HG03064 (cell line): Measurements from ENCODE around the gene GSTM2.
"Not testable (repeated sequence)": the region's sequence is repeated elsewhere in the genome, so short reads cannot be mapped to it uniquely, and the experiment has no call there.

Experiments
- ATAC-seq: cut with Tn5 transposase; IDR thresholded peaks from one replicate; pipeline ENCODE4 v1.9.1; 2021; ENCODE audit warnings: low read depth; ENCODE audit not compliant: unreplicated experiment

GSTM2 gene

DNA sequence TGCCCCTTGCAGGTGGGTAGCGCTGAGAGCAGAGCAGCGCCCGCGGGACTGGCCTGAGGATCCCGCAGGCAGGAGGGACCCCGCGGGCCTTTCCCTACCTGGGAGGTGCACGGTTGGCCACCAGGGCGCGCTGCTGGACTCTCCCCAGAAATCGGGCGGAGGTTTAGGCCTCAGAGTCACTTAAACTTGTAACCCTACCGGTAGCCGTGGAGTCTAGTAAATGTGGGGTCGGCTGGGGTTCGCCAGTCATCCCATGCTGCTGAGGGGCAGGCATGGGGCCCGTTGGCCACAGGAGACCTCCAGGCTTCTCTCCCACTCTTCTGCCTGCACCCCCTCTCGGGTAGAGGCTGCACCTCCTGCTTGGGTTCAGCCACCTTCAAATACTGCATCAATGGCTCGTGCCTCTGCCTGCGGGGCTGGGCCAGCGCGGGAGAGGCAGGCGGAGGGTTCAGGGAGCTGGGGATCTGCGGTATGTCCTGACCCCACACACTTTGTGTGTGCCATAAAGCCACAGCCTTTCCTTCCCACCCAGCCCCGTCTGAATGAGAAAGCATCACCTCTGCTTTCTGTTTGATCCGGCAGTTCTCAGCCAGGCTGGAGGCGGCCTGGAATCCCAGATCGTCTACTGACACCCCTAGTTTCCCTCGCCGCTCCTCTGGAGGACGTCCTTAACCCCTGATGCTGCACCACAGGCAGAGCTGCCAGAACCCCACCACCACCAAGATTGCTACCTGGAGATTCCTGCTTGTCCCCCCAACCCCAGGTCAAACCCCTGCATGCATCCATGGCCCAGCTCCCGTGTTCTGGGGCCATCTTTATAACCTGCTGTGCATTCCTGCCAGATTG, 24.2 kb upstream of the GSTM2 start:
- ATAC-seq: peak; percentile 84

- no peak for ATAC-seq
These were observed 23.2 kb upstream of the GSTM2 start for GRCh38 chr1:109644670-109645069.

GRCh38 chr1:109649491-109649914, 18.4 kb upstream of the GSTM2 start:
- no peak for ATAC-seq

GRCh38 chr1:109650609-109651008, 17.2 kb upstream of the GSTM2 start:
- ATAC-seq: no peak

DNA sequence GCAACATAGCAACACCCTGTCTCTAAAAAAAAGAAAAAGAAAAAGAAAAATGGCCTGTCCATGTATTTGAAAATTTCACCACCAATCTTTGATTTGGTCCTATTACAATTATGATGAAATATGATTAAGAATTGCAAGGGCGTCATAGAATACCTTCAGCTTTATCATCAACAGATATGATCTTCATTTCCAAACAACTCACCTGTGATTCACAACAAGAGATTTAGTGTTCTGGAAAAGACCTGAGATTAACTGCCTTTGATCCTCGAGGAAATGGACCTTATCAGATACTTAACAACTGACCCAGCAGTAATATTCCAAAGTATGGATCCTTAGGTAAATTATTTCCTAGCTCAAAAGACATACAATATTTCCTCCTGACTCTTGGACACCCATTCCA, 15.5 kb upstream of the GSTM2 start:
- ATAC-seq: no peak

DNA sequence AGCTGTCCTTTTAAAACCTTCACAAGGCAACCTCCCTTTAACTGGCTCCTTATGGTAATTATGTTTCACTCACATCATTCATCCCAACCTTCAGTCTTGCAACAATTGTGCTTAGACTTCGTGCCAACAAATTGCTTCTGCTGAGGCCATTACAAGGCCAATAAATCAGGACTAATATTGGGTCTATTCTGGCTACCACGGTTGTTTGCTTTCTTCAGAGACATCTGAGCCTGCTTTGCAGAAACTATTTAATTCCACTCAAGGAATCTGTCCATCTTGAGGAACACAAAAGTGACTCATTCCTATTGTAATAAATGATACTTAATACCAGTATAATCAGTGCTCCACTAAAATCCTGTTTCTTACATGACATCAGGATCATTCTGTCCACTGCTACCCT, 14.6 kb upstream of the GSTM2 start:
- ATAC-seq: no peak

DNA sequence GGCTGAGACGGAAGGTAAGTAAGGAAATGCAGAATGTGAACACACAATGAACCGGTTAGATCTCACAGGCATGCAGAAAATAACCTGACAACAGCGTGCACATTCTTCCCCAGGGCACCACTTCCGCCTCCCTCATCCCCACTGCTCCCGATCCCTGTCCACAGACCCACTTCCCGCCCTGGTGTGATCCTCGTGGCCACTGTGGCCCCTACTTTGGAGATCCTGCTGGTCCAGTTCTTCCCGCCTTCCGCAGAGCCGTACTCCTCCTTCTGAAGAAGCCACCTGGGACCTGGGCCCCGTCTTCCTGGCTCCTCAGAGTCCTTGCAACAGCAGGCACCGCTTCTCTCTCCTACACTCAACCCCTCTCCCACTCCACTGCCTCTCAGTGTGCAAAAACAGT, 13.3 kb upstream of the GSTM2 start:
- no peak for ATAC-seq

GRCh38 chr1:109655615-109656519, 12.0 kb upstream of the GSTM2 start, which contains the start of gene GSTM4:
Gene GSTM4 (plus strand): TSS chr1:109656099. CDS start chr1:109656390, 291 bp downstream.
- peak; percentile 93 for ATAC-seq

DNA sequence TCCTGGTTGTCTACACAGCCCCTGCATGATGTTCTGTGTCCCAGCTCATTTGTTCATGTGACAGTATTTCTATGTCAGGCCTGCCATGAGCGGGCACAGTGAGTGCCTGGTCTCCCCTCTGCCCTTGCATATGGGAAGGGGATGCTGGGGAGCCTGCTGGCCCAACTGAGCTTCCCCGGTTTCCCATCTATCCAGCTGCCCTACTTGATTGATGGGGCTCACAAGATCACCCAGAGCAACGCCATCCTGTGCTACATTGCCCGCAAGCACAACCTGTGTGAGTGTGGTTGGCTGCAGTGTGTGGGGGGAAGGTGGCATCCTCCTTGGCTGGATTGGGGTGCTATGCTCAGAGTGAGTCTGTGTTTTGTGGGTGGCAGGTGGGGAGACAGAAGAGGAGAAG, 10.5 kb upstream of the GSTM2 start:
- ATAC-seq: no peak

DNA sequence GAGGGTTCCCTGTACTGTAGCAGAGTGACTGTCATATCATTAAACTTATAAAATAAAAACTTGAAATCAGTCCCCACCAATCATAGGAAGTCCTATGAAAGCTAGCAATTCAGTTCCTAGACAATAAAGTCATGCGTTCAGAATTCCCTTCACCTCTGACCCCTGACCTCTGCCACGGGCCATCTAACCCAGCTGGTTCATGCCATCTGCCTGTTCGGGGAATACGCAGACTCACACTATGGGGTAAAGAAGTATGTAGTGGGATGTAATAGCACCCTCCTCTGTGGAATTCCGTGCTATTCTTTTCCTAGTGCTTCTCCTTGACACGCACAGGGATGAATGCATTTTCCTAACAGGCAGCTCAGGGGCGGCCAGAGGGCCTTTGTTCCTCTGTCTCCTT, 9.9 kb upstream of the GSTM2 start:
- no peak for ATAC-seq

GRCh38 chr1:109658533-109659042, 9.3 kb upstream of the GSTM2 start:
- no peak for ATAC-seq

- no peak for ATAC-seq
These were observed 8.7 kb upstream of the GSTM2 start for GRCh38 chr1:109659145-109659544.

DNA sequence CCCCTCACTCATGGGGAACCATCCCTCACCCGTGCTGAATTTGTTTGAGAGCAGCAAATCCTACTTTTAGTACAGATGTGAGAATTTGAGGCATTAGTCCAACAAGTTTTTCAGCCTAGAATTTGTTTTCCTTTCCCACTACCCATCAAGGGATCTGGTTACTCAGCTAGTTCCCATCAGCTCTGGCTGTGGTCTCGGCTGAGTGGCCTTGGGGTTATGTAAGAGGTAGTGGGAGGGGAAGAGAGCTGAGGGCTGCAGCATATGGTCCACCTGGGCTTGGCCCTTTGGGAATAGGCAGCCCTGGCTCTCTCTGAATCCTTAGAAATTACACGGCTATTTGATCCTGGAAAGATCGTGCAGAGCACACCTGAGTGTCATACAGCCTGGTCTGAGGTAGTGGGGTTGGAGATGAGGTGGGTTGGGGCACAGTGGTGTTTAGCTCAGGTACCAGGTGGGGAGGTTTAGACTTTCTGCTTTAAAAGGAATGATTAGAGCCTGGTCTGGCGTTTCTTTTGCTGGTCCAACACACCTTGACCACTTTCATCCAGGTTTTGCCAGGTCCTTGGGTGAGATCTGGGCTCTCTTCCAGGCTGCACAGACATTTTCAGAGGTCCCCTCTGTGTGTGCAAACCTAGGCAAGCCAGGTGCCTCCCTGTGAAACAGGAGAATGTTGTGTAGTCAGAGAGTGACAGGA, 7.7 kb upstream of the GSTM2 start:
- no peak for ATAC-seq

DNA sequence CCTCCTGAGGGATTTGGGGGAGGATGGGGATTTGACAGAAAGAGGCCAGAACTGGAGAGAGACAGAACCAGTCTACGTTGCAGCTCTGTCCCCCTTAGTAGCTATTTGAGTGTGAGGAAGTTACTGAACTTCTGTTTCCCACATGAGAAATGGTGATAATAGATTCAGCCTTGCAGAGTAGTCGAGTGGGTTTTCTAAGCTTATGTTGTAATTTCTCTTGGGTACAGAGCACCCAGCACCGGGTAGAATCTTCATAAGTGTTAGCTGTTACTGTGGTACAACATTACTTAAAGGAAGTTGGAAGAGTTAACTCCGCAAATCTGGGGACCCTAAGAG, 7.2 kb upstream of the GSTM2 start:
- ATAC-seq: not testable (repeated sequence)

DNA sequence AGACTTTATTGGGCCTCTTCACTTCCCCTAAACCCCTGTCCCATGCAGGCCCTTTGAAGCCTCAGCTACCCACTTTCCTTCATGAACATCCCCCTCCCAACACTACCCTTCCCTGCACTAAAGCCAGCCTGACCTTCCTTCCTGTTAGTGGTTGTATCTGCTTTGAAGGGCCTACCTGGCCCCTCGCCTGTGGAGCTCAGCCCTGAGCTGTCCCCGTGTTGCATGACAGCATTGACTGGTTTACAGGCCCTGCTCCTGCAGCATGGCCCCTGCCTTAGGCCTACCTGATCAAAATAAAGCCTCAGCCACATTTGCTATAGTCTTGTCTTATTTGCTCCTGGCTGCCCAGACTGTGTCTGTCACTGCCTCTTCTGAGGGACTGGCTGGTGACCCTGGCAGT, 6.5 kb upstream of the GSTM2 start:
- ATAC-seq: no peak

GRCh38 chr1:109664671-109665070, 3.2 kb upstream of the GSTM2 start:
- no peak for ATAC-seq

GRCh38 chr1:109668123-109668775, 392 bp downstream of the GSTM2 start:
- ATAC-seq: peak; percentile 31

GRCh38 chr1:109669246-109669948, 1.5 kb downstream of the GSTM2 start:
- no peak for ATAC-seq

GRCh38 chr1:109669949-109670302, 2.1 kb downstream of the GSTM2 start:
- not testable (repeated sequence) for ATAC-seq

GRCh38 chr1:109671067-109671466, 3.2 kb downstream of the GSTM2 start:
- ATAC-seq: no peak
